Ishikawa (cell line): Measurements from ENCODE around the gene TACC2.

Experiments used
- CEBPB ChIP-seq: IDR thresholded peaks from 2 replicates; pipeline ENCODE4 v1.6.1; 2012
- CREB1 ChIP-seq: IDR thresholded peaks from 2 replicates; pipeline ENCODE4 v1.6.1; 2012; ENCODE audit warnings: low read depth
- EGR1 ChIP-seq: IDR thresholded peaks from 2 replicates; pipeline ENCODE4 v1.6.1; 2012
- EP300 ChIP-seq: IDR thresholded peaks from 2 replicates; pipeline ENCODE4 v1.6.1; 2012; ENCODE audit warnings: borderline replicate concordance
- FOXM1 ChIP-seq: IDR thresholded peaks from 2 replicates; pipeline ENCODE4 v1.6.1; 2012; ENCODE audit warnings: low read depth, borderline replicate concordance
- NFIC ChIP-seq: IDR thresholded peaks from 2 replicates; pipeline ENCODE4 v1.6.1; 2012
- RAD21 ChIP-seq: IDR thresholded peaks from 2 replicates; pipeline ENCODE4 v1.6.1; 2012; ENCODE audit warnings: low read depth
- TAF1 ChIP-seq: IDR thresholded peaks from 2 replicates; pipeline ENCODE4 v1.6.1; 2012; ENCODE audit warnings: low read depth, mild to moderate bottlenecking
- TCF12 ChIP-seq: IDR thresholded peaks from 2 replicates; pipeline ENCODE4 v1.6.1; 2012; ENCODE audit warnings: low read depth
- YY1 ChIP-seq: IDR thresholded peaks from 2 replicates; pipeline ENCODE4 v1.6.1; 2012; ENCODE audit warnings: low read depth
- ZBTB7A ChIP-seq: IDR thresholded peaks from 2 replicates; pipeline ENCODE4 v1.6.1; 2012; ENCODE audit warnings: low read depth
- TF ChIP-seq, protein P1 (sequence below): IDR thresholded peaks from 2 replicates; pipeline ENCODE4 v1.6.1; 2012; ENCODE audit warnings: low read depth, mild to moderate bottlenecking
- TF ChIP-seq, protein P2 (sequence below): IDR thresholded peaks from 2 replicates; pipeline ENCODE4 v1.6.1; 2012
- TF ChIP-seq, protein P3 (sequence below): IDR thresholded peaks from 2 replicates; pipeline ENCODE4 v1.6.1; 2012

DNA sequence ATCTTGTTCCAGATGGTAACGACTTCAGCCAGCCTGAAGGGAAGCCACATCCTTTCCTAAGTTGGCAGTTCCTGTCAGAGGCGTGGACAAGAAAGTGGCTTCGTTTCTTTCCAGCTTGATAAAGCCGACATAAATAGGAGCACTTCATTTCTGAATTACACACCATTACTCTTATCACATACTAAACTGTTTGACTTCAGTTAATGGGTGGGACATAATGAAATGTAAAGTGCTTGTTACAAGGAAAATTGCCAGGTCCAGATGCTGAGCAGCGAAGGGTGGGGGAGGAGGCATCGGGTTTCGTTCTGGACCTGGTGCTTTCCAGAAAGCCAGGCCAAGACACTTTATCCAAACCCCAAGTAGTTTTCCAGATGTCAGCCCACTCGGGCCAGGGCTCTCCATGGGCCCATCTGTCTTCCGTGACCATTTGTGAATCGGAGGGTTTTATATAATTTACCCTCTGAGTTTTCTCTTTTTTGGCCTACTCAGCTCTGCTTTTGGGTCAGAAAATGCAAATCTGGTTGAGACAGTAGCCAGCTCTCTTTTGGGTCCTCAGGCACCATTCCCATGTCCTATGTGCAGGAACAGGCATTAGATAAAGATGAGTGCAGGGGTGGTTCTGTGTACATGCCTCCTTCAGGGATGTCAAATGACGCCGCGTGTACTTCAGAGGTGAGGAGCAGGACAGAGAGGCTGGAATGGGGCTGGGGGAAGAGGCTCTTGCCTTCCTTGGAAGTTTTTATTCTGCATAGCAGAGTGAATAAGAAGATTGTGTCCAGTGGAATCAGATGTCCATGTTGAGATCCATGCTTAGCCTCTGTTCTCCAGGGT lies 90.2 kb downstream of the TACC2 start:
- TF ChIP-seq, protein P1, sequence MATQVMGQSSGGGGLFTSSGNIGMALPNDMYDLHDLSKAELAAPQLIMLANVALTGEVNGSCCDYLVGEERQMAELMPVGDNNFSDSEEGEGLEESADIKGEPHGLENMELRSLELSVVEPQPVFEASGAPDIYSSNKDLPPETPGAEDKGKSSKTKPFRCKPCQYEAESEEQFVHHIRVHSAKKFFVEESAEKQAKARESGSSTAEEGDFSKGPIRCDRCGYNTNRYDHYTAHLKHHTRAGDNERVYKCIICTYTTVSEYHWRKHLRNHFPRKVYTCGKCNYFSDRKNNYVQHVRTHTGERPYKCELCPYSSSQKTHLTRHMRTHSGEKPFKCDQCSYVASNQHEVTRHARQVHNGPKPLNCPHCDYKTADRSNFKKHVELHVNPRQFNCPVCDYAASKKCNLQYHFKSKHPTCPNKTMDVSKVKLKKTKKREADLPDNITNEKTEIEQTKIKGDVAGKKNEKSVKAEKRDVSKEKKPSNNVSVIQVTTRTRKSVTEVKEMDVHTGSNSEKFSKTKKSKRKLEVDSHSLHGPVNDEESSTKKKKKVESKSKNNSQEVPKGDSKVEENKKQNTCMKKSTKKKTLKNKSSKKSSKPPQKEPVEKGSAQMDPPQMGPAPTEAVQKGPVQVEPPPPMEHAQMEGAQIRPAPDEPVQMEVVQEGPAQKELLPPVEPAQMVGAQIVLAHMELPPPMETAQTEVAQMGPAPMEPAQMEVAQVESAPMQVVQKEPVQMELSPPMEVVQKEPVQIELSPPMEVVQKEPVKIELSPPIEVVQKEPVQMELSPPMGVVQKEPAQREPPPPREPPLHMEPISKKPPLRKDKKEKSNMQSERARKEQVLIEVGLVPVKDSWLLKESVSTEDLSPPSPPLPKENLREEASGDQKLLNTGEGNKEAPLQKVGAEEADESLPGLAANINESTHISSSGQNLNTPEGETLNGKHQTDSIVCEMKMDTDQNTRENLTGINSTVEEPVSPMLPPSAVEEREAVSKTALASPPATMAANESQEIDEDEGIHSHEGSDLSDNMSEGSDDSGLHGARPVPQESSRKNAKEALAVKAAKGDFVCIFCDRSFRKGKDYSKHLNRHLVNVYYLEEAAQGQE = no peak
- TF ChIP-seq, protein P2, sequence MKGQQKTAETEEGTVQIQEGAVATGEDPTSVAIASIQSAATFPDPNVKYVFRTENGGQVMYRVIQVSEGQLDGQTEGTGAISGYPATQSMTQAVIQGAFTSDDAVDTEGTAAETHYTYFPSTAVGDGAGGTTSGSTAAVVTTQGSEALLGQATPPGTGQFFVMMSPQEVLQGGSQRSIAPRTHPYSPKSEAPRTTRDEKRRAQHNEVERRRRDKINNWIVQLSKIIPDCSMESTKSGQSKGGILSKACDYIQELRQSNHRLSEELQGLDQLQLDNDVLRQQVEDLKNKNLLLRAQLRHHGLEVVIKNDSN = no peak
- TF ChIP-seq TAF1 (no peak), RAD21 (no peak), EP300 (no peak), TCF12 (no peak), NFIC (no peak), YY1 (no peak), ZBTB7A (no peak), EGR1 (no peak), CREB1 (no peak), CEBPB (no peak), FOXM1 (no peak)
- TF ChIP-seq, protein P3, sequence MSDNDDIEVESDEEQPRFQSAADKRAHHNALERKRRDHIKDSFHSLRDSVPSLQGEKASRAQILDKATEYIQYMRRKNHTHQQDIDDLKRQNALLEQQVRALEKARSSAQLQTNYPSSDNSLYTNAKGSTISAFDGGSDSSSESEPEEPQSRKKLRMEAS = no peak
